MCF 10A (cell line): ENCODE data around the gene XKR7. TPM values are rescaled to one million over a fixed set of nuclear protein-coding genes. Genes with fewer than 3 reads are reported as not detected.

Experiments
- BruUV-seq: library from RNA; stranded (reverse); fragments of 400-500 nt; replicated peaks from 2 replicates; lab custom pipeline; 2021; lab: Mats Ljungman, UMichigan
- CTCF ChIA-PET: fragments of 300-600 bp; sonication (Branson Sonifier 250); formaldehyde crosslinking; extraction: SDS; loops from one replicate; lab custom pipeline; 2021; ENCODE audit warnings: antibody characterized with exemption, inconsistent platforms; lab: Yijun Ruan, JAX
- POLR2A ChIA-PET: fragments of 300-600, 350-650 bp; sonication (Branson Sonifier 250); formaldehyde crosslinking; extraction: SDS; loops from one replicate; lab custom pipeline; 2020; ENCODE audit warnings: antibody characterized with exemption, inconsistent platforms; lab: Yijun Ruan, JAX
- DNase-seq: peaks from one replicate; pipeline ENCODE4 v3.0.0-alpha.2; 2018; ENCODE audit not compliant: unreplicated experiment
- H3K27ac Mint-ChIP-seq: one replicate; pipeline ENCODE4 v1.8.0; 2022; ENCODE audit warnings: mild to moderate bottlenecking, low read depth, mixed read lengths; ENCODE audit not compliant: unreplicated experiment
- H3K27me3 Mint-ChIP-seq: one replicate; pipeline ENCODE4 v1.8.0; 2022; ENCODE audit warnings: mixed read lengths; ENCODE audit not compliant: insufficient read depth, unreplicated experiment
- H3K36me3 Mint-ChIP-seq: one replicate; pipeline ENCODE4 v1.8.0; 2022; ENCODE audit warnings: mild to moderate bottlenecking, moderate library complexity, mixed read lengths; ENCODE audit not compliant: insufficient read depth, unreplicated experiment
- H3K4me1 Mint-ChIP-seq: one replicate; pipeline ENCODE4 v1.8.0; 2022; ENCODE audit warnings: mixed read lengths; ENCODE audit not compliant: insufficient read depth, unreplicated experiment
- H3K4me3 Mint-ChIP-seq: one replicate; pipeline ENCODE4 v1.8.0; 2022; ENCODE audit warnings: mild to moderate bottlenecking, moderate library complexity, mixed read lengths; ENCODE audit not compliant: unreplicated experiment
- H3K9me3 Mint-ChIP-seq: one replicate; pipeline ENCODE4 v1.8.0; 2022; ENCODE audit warnings: mixed read lengths; ENCODE audit not compliant: unreplicated experiment
- CTCF ChIP-seq: fragments of 200-600 bp; IDR thresholded peaks from one replicate; pipeline ENCODE4 v1.8.0; 2022; ENCODE audit warnings: antibody characterized with exemption, mild to moderate bottlenecking; ENCODE audit not compliant: unreplicated experiment
- intact Hi-C: fragments of 100-400 bp; cut with micrococcal nuclease; formaldehyde crosslinking; loops from 2 replicates; pipeline ENCODE4 v1.14.1; 2022
- total RNA-seq: library from RNA; stranded (reverse); gene quantifications from 2 replicates; pipeline ENCODE4 v1.2.3, GENCODE V29; 2022

Gene XKR7
- total RNA-seq, 1 experiment from 2014 or later = not detected

GRCh38 chr20:31956556-31957526 lies 11.1 kb upstream of the XKR7 start:
- H3K4me1 Mint-ChIP-seq = no peaks in the 10 kb centered on the region
- no peak for TF ChIP-seq CTCF
- no peak overlapping the region for H3K27ac Mint-ChIP-seq
- no peaks in the 10 kb centered on the region for H3K9me3 Mint-ChIP-seq
- no peak for DNase-seq
- ChIA-PET POLR2A (interaction anchor here (0.8 kb wide), 1 partner anchor 17 kb away, joined by 4 read pairs; no protein-coding TSS in a partner anchor), CTCF (interaction anchor here (0.7 to 8.4 kb wide), 6 partner anchors 73 to 152 kb away, joined by 3 to 200 read pairs (median 3); no protein-coding TSS in a partner anchor)
- H3K27me3 Mint-ChIP-seq = peaks cover 70% of the 10 kb centered on the region
- intact Hi-C loops = no loop called here
- H3K4me3 Mint-ChIP-seq = no peak overlapping the region
- H3K36me3 Mint-ChIP-seq = no peaks in the 10 kb centered on the region
- BruUV-seq = no TSS peak

GRCh38 chr20:31962761-31963160 lies 5.2 kb upstream of the XKR7 start:
- ChIA-PET CTCF (interaction anchor here (1.5 to 4.0 kb wide), 2 partner anchors 11 to 129 kb away, joined by 5 to 44 read pairs; partner anchors contain the start of gene PDRG1), POLR2A (interaction anchor here (1.1 to 1.3 kb wide), 2 partner anchors 9 to 11 kb away, joined by 3 to 4 read pairs; partner anchors contain the start of gene PDRG1)
- Mint-ChIP-seq H3K4me3 (no peak overlapping the region), H3K27ac (no peak overlapping the region), H3K4me1 (no peaks in the 10 kb centered on the region), H3K36me3 (no peaks in the 10 kb centered on the region), H3K9me3 (no peaks in the 10 kb centered on the region), H3K27me3 (peaks cover 95% of the 10 kb centered on the region)
- intact Hi-C loops = no loop called here
- TF ChIP-seq CTCF = no peak
- BruUV-seq = no TSS peak
- DNase-seq = no peak

GRCh38 chr20:31963889-31964288 lies 4.1 kb upstream of the XKR7 start:
- CTCF ChIA-PET = interaction anchor here (0.6 to 4.0 kb wide), 6 partner anchors 12 to 165 kb away, joined by 3 to 44 read pairs (median 4); partner anchors contain the start of gene PDRG1
- Mint-ChIP-seq H3K9me3 (no peaks in the 10 kb centered on the region), H3K4me3 (no peak overlapping the region), H3K27me3 (peaks cover 99% of the 10 kb centered on the region), H3K4me1 (no peaks in the 10 kb centered on the region), H3K36me3 (no peaks in the 10 kb centered on the region), H3K27ac (no peak overlapping the region)
- DNase-seq = no peak
- BruUV-seq = no TSS peak
- TF ChIP-seq CTCF = no peak
- intact Hi-C loops = no loop called here
- POLR2A ChIA-PET = interaction anchor here (1.1 kb wide), 1 partner anchor 12 kb away, joined by 4 read pairs; the partner anchor contains the start of gene PDRG1

- CTCF ChIA-PET = interaction anchor here (1.2 to 1.6 kb wide), 3 partner anchors 15 to 143 kb away, joined by 3 to 9 read pairs (median 8); partner anchors contain the start of gene PDRG1
- no peak overlapping the region for H3K27ac Mint-ChIP-seq
- no peak overlapping the region for H3K4me3 Mint-ChIP-seq
These were observed 828 bp upstream of the XKR7 start for GRCh38 chr20:31966991-31967655.

More at GRCh38 chr20:31966991-31967655, 828 bp upstream of the XKR7 start:
- DNase-seq = no peak
- POLR2A ChIA-PET = no interaction called here
- no peaks in the 10 kb centered on the region for H3K9me3 Mint-ChIP-seq
- H3K27me3 Mint-ChIP-seq = peaks cover 95% of the 10 kb centered on the region
- intact Hi-C loops = no loop called here
- no peaks in the 10 kb centered on the region for H3K36me3 Mint-ChIP-seq
- BruUV-seq = no TSS peak
- H3K4me1 Mint-ChIP-seq = no peaks in the 10 kb centered on the region
- TF ChIP-seq CTCF = no peak
